GM12875 (cell line): ENCODE measurements around the gene PCYOX1L.

Experiments used
- H3K4me3 ChIP-seq: one replicate; pipeline ENCODE4 v1.5.1; 2011; ENCODE audit warnings: low read depth, low read length, control low read depth
- TF ChIP-seq, protein P1 (sequence below): IDR thresholded peaks from 2 replicates; pipeline ENCODE4 v1.5.1; 2011; ENCODE audit warnings: low read depth, mild to moderate bottlenecking, control low read depth, inconsistent platforms, low read length, moderate library complexity, borderline replicate concordance; ENCODE audit not compliant: insufficient read depth

The PCYOX1L gene

DNA sequence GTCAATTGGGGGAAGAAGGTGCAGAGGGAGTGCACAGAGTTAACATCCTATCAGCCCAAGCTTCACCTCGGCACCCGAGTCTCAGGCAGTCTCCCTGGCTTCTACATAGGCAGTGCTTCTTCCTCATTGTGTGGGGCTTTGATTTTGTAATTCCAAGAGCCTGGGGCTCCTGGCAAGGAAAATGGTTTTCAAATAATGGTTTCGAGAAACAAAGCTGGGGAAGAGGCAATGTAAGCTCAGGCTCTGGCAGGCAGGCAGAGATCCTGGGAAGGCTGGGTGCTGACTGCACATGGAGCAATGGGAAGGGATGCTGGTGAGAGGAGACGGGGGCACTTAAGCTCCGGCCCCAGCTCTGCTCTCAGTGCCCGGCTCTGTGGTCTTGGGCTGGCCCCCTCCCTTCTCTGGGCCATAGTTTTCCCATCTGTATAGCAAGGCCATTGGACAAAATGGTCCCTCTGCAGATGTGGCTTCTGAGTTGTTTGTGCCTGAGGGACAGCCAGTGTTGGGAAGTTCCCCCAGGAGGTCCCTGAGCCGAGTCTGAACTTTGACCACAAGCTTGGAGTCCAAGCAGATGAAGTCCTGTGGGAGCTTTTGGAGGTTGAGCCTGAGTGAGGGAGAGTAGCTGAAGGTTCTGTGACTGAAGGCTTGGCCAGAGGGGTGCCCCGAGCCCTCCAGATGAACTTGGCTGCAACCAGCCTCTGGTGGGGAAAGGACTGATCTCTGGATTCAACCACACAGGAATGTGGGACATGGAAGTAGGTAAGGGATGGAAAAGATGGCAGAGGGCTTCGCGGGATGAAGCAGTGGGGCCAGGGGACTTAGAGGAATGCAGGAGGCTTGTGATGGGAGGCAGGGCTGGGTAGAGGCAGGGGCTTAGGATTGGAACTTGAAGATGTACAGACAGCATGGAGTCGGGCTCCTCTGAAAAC is 49.7 kb downstream of the PCYOX1L start:
- no peak overlapping the region for H3K4me3 ChIP-seq
- TF ChIP-seq, protein P1, sequence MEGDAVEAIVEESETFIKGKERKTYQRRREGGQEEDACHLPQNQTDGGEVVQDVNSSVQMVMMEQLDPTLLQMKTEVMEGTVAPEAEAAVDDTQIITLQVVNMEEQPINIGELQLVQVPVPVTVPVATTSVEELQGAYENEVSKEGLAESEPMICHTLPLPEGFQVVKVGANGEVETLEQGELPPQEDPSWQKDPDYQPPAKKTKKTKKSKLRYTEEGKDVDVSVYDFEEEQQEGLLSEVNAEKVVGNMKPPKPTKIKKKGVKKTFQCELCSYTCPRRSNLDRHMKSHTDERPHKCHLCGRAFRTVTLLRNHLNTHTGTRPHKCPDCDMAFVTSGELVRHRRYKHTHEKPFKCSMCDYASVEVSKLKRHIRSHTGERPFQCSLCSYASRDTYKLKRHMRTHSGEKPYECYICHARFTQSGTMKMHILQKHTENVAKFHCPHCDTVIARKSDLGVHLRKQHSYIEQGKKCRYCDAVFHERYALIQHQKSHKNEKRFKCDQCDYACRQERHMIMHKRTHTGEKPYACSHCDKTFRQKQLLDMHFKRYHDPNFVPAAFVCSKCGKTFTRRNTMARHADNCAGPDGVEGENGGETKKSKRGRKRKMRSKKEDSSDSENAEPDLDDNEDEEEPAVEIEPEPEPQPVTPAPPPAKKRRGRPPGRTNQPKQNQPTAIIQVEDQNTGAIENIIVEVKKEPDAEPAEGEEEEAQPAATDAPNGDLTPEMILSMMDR = no peak

DNA sequence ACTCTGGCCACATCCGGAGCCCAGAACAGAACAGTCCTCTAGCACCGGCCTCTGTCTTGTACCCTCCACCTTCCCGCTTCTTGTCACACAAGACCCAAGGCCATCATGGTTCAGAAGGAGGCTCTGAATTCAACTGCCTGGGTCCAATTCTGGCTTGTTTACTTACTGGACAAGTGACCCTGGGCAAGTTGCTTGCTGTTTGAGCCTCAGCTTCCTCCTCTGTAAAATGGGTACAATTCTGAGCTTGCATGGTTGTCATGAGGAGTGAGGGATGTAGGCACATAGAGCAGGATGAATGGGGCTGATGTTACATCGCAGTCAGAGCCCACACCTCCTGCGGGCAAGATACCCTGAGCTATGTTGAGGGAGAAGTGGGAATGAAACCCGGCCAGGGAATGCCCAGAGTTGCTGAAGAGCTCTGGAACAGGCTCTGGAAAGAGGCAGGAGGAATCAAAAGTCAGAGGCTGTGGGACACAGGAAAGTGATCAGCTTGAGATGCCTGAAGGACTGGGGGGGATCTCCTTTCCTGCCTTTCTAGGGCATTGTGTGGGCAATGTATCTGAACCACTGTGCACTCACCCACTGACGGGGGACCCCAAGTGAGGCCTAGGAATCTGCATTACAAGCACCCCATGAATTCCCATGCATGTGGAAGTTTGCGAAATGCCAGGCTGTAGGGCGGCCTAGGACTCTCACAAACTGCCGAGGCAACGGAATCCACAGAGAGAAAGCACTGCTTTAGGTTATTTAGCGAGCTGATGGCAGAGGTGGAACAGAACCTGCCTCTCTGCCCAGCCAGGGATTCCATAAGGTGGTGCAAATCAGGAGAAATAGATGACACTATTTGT is 50.6 kb downstream of the PCYOX1L start:
- H3K4me3 ChIP-seq = no peak overlapping the region
- TF ChIP-seq, protein P1 = no peak

- TF ChIP-seq, protein P1 = no peak
- no peak overlapping the region for H3K4me3 ChIP-seq
Measured at GRCh38 chr5:149409268-149409948, 51.6 kb downstream of the PCYOX1L start.

DNA sequence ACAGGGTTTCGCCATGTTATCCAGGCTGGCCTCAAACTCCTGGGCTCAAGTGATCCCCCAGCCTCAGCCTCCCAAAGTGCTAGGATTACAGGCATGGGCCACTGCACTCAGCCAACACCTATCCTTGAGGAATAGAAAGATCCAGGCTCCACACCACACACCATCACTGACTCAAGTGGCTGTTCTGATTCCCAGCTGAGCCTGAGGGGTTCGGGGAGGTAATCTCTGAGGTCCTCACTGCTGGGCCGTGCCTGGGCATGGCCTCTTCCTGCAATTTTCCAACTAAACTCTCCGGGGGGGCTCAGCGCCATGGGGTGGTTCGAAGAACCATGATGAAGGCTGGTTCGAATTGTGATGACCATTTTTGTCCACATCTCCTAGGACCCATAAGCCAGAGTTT is 52.2 kb downstream of the PCYOX1L start:
- TF ChIP-seq, protein P1 = no peak
- no peak overlapping the region for H3K4me3 ChIP-seq

DNA sequence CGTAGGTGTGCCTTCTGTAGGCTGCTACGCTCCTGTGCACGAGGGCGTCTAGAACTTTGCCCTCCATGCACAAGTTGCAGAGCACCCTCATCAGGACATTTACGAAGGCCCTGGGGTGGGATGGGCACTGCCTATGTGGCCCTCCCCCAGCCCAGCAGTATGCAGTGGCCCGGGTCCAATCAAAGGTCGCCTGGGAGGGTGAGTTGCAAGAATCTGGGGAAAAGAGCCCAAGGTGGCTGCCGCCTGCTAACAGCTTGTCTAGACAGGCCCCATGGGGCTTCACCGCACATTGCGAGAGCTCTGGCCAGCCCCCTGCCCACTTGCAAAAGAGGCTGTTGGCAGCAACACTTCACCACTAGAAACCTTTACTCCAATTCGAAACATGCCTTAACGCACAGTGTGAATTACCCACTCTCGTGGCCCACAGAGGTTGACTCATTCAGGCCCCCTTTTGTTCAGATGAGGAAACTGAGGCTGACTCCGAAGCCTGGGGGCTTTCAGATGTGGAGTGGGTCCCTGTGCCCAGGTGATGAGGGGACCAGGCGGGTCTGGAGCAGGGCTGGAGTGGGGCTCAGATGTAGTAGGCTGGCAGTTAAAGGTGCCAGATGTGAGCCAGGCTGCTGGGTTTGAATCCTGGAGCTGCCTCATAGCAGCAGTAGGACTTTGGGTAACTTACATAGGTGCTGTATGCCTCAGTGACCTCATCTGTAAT is 53.0 kb downstream of the PCYOX1L start:
- TF ChIP-seq, protein P1 = no peak
- no peak overlapping the region for H3K4me3 ChIP-seq

DNA sequence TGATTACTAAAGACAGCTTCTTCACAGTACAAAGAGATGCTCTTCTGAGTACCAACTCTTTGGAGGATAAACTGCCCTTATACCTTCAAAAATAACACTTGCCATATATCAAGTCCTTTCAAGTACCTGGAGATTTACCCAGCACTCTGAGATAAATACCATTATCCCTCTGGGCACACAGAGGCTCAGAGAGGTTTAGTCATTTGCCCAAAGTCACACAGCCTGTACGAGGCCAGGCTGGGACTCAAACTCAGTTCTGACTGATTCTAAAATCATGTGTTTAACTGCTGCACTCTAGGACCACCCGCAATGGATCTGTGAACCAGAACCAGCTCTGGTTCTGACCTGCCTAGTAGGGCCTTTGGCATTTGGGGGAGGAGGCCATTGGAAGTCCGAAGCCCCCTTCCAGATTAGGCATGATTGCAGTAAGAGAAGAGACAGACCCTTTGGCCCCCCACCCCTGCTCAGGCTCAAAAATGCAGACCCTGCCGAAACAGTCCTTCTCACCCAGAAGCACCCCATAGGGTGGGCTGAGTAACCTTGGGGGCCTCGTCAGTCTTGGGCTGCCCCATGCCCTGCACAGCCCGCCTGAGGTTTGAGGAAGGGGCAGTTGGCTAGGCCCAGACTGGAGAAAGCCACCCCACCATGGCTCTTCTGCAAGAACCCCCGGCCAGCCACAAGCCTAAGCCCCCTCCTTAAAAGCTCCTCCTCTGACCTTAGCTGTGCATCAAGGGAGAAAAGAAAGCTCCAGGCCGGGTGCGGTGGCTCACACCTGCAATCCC is 54.1 kb downstream of the PCYOX1L start:
- H3K4me3 ChIP-seq = no peak overlapping the region
- TF ChIP-seq, protein P1 = no peak
